Osteocyte (in vitro differentiated cells): ENCODE data around the gene VRK2. TPM values are rescaled to one million over a fixed set of nuclear protein-coding genes. Genes with fewer than 3 reads are reported as not detected.

ENCODE experiments used
- DNase-seq: peaks from one replicate; pipeline ENCODE4 v3.0.0; 2021; ENCODE audit warnings: mixed read lengths; ENCODE audit not compliant: unreplicated experiment; ENCODE audit errors: extremely low spot score
- H3K27ac Mint-ChIP-seq: one replicate; pipeline ENCODE4 v1.8.0; 2021; ENCODE audit warnings: mild to moderate bottlenecking, mixed read lengths; ENCODE audit not compliant: unreplicated experiment
- H3K27me3 Mint-ChIP-seq: one replicate; pipeline ENCODE4 v1.8.0; 2021; ENCODE audit warnings: mixed read lengths; ENCODE audit not compliant: unreplicated experiment
- H3K36me3 Mint-ChIP-seq: one replicate; pipeline ENCODE4 v1.8.0; 2021; ENCODE audit warnings: mixed read lengths; ENCODE audit not compliant: unreplicated experiment
- H3K4me1 Mint-ChIP-seq: one replicate; pipeline ENCODE4 v1.8.0; 2021; ENCODE audit warnings: mixed read lengths; ENCODE audit not compliant: unreplicated experiment
- H3K4me3 Mint-ChIP-seq: one replicate; pipeline ENCODE4 v1.8.0; 2021; ENCODE audit warnings: mild to moderate bottlenecking, moderate library complexity, mixed read lengths; ENCODE audit not compliant: unreplicated experiment
- H3K9me3 Mint-ChIP-seq: one replicate; pipeline ENCODE4 v1.8.0; 2021; ENCODE audit warnings: mixed read lengths; ENCODE audit not compliant: unreplicated experiment
- CTCF ChIP-seq: fragments of 200-600 bp; sonication (generic); IDR thresholded peaks from 2 replicates; pipeline ENCODE4 v1.5.0; 2021; ENCODE audit warnings: antibody characterized with exemption, mild to moderate bottlenecking, moderate library complexity
- total RNA-seq: library from RNA; stranded (reverse); gene quantifications from 2 replicates; pipeline ENCODE4 v1.2.1, GENCODE V29; 2021

VRK2 gene
- total RNA-seq, 1 donor from 2014 or later = 19.6 TPM

- peaks cover 19% of the 10 kb centered on the region for H3K9me3 Mint-ChIP-seq
- no peak overlapping the region for H3K27ac Mint-ChIP-seq
- no peak for DNase-seq
- peaks cover 23% of the 10 kb centered on the region for H3K36me3 Mint-ChIP-seq
- no peak overlapping the region for H3K4me3 Mint-ChIP-seq
- no peaks in the 10 kb centered on the region for H3K4me1 Mint-ChIP-seq
- TF ChIP-seq CTCF = no peak
- H3K27me3 Mint-ChIP-seq = no peaks in the 10 kb centered on the region
Observed at GRCh38 chr2:58097025-58097424, 50.4 kb downstream of the VRK2 start.

- DNase-seq = no peak
- Mint-ChIP-seq H3K9me3 (peaks cover 14% of the 10 kb centered on the region), H3K4me3 (no peak overlapping the region), H3K36me3 (peaks cover 17% of the 10 kb centered on the region), H3K27me3 (no peaks in the 10 kb centered on the region), H3K27ac (no peak overlapping the region), H3K4me1 (no peaks in the 10 kb centered on the region)
- TF ChIP-seq CTCF = no peak
Observed at GRCh38 chr2:58098254-58099095, 51.9 kb downstream of the VRK2 start.

- Mint-ChIP-seq H3K27me3 (no peaks in the 10 kb centered on the region), H3K4me3 (no peak overlapping the region), H3K27ac (no peak overlapping the region), H3K9me3 (peaks cover 13% of the 10 kb centered on the region), H3K4me1 (no peaks in the 10 kb centered on the region), H3K36me3 (peaks cover 16% of the 10 kb centered on the region)
- no peak for TF ChIP-seq CTCF
- DNase-seq = no peak
Observed at GRCh38 chr2:58099096-58099769, 52.6 kb downstream of the VRK2 start.

GRCh38 chr2:58101500-58101899, 54.9 kb downstream of the VRK2 start:
- no peak for DNase-seq

More at GRCh38 chr2:58101500-58101899, 54.9 kb downstream of the VRK2 start:
- Mint-ChIP-seq H3K36me3 (peaks cover 3% of the 10 kb centered on the region), H3K4me3 (no peak overlapping the region), H3K9me3 (peaks cover under 1% of the 10 kb centered on the region), H3K27ac (no peak overlapping the region), H3K4me1 (peaks cover 1% of the 10 kb centered on the region), H3K27me3 (no peaks in the 10 kb centered on the region)
- TF ChIP-seq CTCF = no peak
